GM19025 (cell line): Measurements from ENCODE around the gene FBXO11.
"Not testable (repeated sequence)": the region's sequence is repeated elsewhere in the genome, so short reads cannot be mapped to it uniquely, and the experiment has no call there.

Experiments used
- ATAC-seq: cut with Tn5 transposase; IDR thresholded peaks from one replicate; pipeline ENCODE4 v1.9.1; 2021; ENCODE audit warnings: mild to moderate bottlenecking, low read depth, moderate library complexity; ENCODE audit not compliant: unreplicated experiment

The FBXO11 gene

GRCh38 chr2:47899915-47900816, 6.1 kb downstream of the FBXO11 start:
- ATAC-seq = no peak

- ATAC-seq = no peak
These were observed 8.2 kb downstream of the FBXO11 start for GRCh38 chr2:47897883-47898731.

GRCh38 chr2:47897191-47897882, 9.0 kb downstream of the FBXO11 start:
- not testable (repeated sequence) for ATAC-seq

DNA sequence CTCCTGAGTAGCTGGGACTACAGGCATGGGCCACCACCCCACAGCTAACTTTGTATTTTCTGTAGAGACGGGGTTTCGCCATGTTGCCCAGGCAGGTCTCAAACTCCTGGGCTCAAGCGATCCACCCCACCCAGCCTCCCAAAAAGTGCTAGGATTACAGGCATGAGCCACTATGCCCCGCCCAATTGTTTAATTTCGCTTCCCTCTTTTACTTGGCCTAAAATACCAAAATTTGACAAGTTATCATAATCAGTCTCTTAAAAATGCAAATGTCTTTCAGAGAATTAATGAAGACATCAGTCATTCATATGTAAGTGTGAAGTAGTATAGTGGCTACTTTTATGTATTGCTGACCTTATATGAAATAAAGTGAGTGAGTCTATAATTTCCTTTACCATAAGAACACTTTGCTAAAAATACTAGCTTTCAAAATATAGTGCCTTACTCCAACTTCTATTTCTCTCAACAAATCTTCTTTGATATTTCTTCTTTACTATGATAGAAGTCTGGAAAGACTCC, 9.8 kb downstream of the FBXO11 start:
- ATAC-seq = no peak

- ATAC-seq = no peak
These were observed 12.5 kb downstream of the FBXO11 start for GRCh38 chr2:47893771-47894170.

DNA sequence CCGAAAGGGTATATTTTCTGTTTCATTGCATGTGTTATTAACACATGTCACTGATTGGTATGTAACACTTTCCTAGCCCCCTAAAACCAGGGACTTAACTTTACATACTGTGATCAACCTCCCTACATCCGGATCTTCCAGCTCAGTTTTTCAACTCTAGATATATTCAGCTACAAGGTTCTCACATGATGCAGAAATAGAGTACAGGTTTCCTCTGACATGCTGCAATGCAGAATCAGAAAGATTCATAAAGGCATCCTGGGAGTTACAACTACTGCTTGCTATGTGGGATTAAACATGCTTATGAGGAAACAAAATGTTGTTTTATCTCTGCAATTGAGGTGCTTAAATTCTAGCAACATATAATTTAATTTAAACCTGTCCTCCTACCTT, 14.0 kb downstream of the FBXO11 start:
- no peak for ATAC-seq

DNA sequence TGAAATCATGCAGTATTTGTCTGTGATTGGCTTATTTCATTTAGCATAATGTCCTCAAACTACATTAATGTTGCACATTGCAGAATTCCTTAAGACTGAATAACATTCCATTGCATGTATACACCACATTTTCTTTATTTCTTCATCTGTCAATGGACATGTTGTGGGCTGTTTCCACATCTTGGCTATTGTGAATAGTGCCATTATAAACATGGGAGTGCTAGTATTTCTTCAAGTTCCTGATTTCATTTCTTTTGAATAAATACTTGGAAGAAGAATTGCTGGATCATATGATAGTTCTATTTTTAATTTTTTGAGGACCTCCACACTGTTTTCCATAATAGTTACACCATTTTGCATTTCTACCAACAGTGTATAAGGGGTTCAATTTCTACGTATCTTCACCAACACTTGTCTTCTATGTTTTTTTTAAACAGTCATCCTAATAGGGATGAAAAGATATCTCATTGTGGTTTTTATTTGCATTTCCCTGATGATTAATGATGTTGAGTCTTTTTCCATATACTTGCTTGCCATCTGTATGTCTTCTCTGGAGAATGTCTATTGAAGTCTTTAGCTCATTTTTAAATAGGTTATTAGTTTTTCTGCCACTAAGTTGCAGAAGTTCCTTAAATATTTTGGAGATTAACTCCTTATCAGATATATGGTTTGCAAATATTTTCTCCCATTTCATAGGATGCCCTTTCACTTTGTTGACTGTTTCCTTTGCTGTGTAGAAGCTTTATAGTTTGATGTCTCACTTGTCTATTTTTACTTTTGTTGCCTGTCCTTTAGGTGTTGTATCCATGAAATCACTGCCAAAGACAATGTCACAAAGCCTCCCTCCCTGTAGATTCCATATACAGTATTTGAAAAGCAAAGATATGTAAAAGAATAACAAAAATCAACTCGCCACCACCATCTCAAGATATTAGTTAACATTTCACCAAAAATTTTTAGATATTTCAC, 14.6 kb downstream of the FBXO11 start:
- ATAC-seq = no peak

GRCh38 chr2:47890711-47891368, 15.5 kb downstream of the FBXO11 start:
- no peak for ATAC-seq

DNA sequence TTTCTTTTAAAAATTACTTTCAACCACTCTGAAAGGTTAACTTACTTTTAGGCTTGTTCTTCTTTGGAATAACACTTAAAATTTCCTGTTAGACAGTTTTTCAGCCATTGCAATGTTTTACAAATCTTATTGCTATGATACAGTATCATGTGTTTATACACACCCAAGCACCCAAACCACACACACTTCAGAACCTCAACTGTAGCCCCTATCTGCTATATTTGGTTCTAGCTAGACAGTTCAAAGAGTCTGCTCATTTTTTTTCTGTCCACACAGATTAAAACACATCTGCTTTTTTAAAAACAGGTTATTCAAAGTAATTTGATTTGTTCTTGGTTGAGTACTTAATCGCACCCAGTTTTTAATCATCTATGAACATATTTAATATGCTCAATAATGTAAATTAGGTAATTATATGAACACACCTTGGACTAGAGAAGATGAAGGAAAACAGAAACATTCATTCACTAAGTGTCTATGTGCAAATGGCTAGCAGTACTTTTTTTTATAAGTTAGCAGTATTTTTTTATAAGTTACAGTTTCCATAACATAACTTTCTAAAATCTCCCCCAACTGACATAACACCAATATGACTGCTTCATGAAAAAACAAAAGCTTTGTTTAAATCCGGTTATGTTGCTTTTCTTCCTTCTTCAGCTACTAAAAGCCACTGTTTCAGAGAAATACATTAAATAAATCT, 17.6 kb downstream of the FBXO11 start:
- ATAC-seq = no peak

GRCh38 chr2:47876912-47877311, 29.4 kb downstream of the FBXO11 start:
- ATAC-seq = no peak

DNA sequence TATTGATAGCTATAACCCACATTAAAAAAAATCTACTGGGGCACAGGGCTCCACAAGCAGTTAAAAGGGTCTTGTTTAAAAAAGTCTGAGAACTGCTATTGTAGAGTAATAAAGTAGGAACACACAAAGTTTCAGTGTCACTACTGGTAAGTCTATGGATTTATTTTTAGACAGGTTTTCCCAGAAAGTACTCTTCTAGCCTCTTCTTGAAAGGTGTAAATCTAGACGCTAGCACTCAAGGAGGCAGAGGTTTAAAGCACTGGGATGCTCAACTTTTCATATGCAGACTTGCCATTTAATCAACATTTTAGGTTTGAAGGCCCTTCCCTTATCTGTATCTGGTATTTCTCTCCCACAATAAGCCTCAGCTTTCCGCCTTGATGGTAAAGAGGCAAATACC, 33.4 kb downstream of the FBXO11 start:
- no peak for ATAC-seq

DNA sequence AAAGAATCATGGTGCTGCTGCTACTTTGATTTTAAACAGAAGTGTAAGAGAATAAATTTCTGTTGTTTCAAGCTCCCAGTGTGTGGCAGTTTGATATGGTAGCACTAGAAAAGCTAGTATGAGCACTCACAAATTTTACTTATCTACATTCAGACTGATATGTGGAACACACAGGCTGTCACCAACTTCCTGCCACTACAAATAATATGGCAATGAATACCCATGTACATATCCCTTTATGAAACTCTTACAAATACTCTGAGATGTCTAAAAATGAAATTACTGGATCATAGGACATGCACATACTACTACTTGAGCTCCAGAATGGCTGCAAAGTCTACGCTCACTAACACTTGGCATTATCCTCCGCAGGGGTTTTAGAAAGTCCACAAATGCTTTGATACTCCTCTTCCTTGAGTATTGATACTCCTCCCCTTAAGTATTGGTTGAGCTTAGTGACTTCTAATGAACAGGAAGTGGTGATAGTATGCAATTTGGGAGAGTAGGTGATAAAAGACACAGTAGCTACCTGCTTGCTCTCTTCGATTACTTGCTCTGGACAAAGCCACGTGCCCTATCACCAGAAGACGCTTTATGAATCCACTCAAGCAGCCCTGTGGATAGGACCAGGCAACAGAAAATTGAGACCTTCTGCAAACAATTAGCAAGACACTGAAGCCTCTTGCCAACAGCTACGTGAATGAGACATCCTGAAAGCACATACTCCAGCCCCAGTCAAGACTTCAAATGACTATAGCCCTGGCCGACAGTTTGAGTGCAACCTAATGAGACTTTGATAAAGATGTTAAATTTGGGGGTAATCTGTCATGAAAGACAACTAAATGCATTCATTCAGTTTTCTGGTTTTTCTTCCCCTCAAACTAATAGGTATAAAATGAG, 35.4 kb downstream of the FBXO11 start:
- ATAC-seq = no peak

DNA sequence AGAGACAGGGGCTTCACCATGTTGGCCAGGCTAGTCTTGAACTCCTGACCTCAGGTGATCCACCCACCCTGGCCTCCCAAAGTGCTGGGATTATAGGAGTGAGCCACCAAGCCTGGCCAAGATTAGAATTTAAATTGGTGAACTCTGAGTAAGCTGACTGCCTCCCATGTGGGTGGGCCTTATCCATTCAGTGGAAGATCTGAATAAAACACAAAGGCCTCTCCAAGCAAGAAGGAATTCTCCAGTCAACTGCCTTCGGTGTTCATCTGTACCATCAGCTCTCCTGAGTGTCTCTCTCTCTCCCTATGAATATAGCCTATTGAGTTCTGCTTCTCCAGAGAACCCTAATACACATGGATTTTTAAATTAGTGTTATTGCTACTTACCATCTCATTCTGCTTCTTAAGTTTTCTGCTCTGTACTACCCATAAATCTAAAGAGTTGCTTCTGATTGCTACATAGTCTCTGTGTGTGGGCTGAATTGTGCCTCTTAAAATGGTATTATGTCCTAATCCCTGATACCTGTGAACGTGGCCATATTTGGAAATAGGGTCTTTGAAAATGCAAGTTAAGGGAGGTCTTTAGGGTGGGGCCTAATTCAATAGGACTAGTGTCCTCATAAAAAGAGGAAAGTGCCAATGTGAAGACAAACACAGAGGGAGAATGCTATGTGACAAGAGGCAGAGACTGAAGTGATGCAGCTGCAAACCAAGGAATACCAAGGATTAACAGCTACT, 36.3 kb downstream of the FBXO11 start:
- no peak for ATAC-seq

GRCh38 chr2:47868611-47869352, 37.5 kb downstream of the FBXO11 start:
- ATAC-seq = no peak

DNA sequence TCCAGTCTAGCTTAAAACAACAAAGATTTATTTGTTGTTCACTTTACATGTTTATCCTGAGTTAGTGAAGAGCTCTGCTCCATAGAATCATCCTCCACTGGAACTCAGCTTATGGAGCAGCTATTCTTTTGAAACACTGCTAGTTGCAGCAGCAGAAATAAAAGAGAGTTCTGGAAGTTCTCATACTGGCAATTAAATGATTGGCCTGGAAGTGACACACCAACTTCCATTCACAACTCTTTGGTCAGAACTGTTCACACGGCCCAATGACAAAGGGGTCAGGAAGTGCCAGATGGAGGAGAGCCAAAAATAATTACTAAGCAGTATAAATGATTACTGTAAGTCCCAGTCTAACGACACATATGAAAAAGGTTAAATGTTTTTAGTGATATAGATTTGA, 39.1 kb downstream of the FBXO11 start:
- ATAC-seq = no peak

GRCh38 chr2:47864566-47864965, 41.7 kb downstream of the FBXO11 start:
- no peak for ATAC-seq
